DOHH2 (cell line): ENCODE results near the gene LSM14B.

Source experiments
- CTCF ChIP-seq: fragments of 200-600 bp; sonication (generic); IDR thresholded peaks from one replicate; pipeline ENCODE4 v1.5.1; 2014; ENCODE audit warnings: antibody characterized with exemption, mild to moderate bottlenecking, low read depth, low read length; ENCODE audit not compliant: poor library complexity, severe bottlenecking
- EZH2phosphoT487 ChIP-seq: fragments of 200-600 bp; sonication (generic); IDR thresholded peaks from 2 replicates; pipeline ENCODE4 v1.6.1; 2017; ENCODE audit warnings: borderline replicate concordance, mild to moderate bottlenecking, antibody characterized with exemption, low read length, moderate library complexity, mixed read lengths

GRCh38 chr20:62148908-62149314 lies 26.6 kb downstream of the LSM14B start:
- TF ChIP-seq CTCF: no peak
- TF ChIP-seq EZH2phosphoT487: no peak
